HepG2 (cell line): ENCODE data around the gene STAG3. TPM values are rescaled to one million over a fixed set of nuclear protein-coding genes. Genes with fewer than 3 reads are reported as not detected.

Experiments used
- ATAC-seq: fragments of 200-7000 bp; cut with Tn5 transposase; 3 replicates; pipeline ENCODE4 v1.9.1; 2020; ENCODE audit warnings: mild to moderate bottlenecking, moderate library complexity
- BruUV-seq: library from RNA; stranded (reverse); fragments of 400-500 nt; replicated peaks from 2 replicates; lab custom pipeline; 2021; lab: Mats Ljungman, UMichigan
- CTCF ChIA-PET: fragments of 300-600 bp; formaldehyde crosslinking; extraction: SDS; loops from one replicate; lab custom pipeline; 2021; ENCODE audit warnings: low total read pairs, inconsistent platforms, low intra/inter-chr PET ratio; lab: Yijun Ruan, JAX
- POLR2A ChIA-PET: fragments of 350-600 bp; sonication (Branson Sonifier 250); formaldehyde crosslinking; loops from one replicate; lab custom pipeline; 2020; ENCODE audit warnings: antibody characterized with exemption, inconsistent platforms; lab: Yijun Ruan, JAX
- DNase-seq: peaks from one replicate; pipeline ENCODE4 v3.0.0-alpha.2; 2015; ENCODE audit warnings: low spot score
- FAIRE-seq: peaks from 3 replicates; lab custom pipeline; 2011; peaks lifted over from hg19 to GRCh38; lab: Jason Lieb, UNC
- H2AFZ ChIP-seq: one replicate; pipeline ENCODE4 v1.6.1; 2011; ENCODE audit warnings: low read length, inconsistent platforms
- H3K27ac ChIP-seq: fragments of 300-600 bp; 3 replicates; pipeline ENCODE4 v1.8.0; 2011; ENCODE audit warnings: mixed run types, mild to moderate bottlenecking, mixed read lengths, low read length, inconsistent platforms; ENCODE audit not compliant: insufficient read depth; ENCODE audit errors: extremely low read length
- H3K27me3 ChIP-seq, 2 experiments: fragments of 200-600 bp in 1 of 2; 2 replicates in 1 of 2; 3 replicates in 1 of 2; pipeline versions ENCODE4 v1.6.0 to v1.8.0; 2011; ENCODE audit warnings: low read length in 2 of 2, mild to moderate bottlenecking in 2 of 2, moderate library complexity in 2 of 2, inconsistent platforms in 1 of 2; ENCODE audit not compliant: insufficient read depth in 2 of 2, control insufficient read depth in 1 of 2
- H3K36me3 ChIP-seq, 2 experiments: fragments of 200-600 bp in 1 of 2; replicated peaks in 1 of 2; 2 replicates in 1 of 2; 3 replicates in 1 of 2; pipeline versions ENCODE4 v1.5.1 to v1.8.0; 2011; ENCODE audit warnings: low read length in 2 of 2, inconsistent platforms in 1 of 2; ENCODE audit not compliant: insufficient read depth in 2 of 2, control insufficient read depth in 1 of 2
- H3K4me1 ChIP-seq: 2 replicates; pipeline ENCODE4 v1.5.1; 2012; ENCODE audit warnings: low read length, inconsistent platforms; ENCODE audit not compliant: insufficient read depth
- H3K4me2 ChIP-seq: 2 replicates; pipeline ENCODE4 v1.6.0; 2011; ENCODE audit warnings: low read depth, low read length, inconsistent platforms
- H3K4me3 ChIP-seq, 3 experiments: fragments of 200-600 bp in 1 of 3; sonication (generic), shearing (Covaris generic) in 1 of 3; replicated peaks in 1 of 3; 2 replicates each; pipeline ENCODE4 v1.5.1; 2011 to 2016; ENCODE audit warnings: low read length in 3 of 3, inconsistent platforms in 2 of 3, low read depth in 2 of 3, mild to moderate bottlenecking in 2 of 3, control low read depth in 1 of 3, mixed read lengths in 1 of 3; ENCODE audit not compliant: insufficient read depth in 1 of 3
- H3K79me2 ChIP-seq: one replicate; pipeline ENCODE4 v1.6.1; 2011; ENCODE audit warnings: low read length, inconsistent platforms; ENCODE audit not compliant: insufficient read depth
- H3K9ac ChIP-seq: 2 replicates; pipeline ENCODE4 v1.6.0; 2011; ENCODE audit warnings: mild to moderate bottlenecking, low read depth, low read length, inconsistent platforms; ENCODE audit not compliant: insufficient read depth
- H3K9me3 ChIP-seq: 2 replicates; pipeline ENCODE4 v1.5.1; 2012; ENCODE audit warnings: mild to moderate bottlenecking, low read length
- H4K20me1 ChIP-seq: 2 replicates; pipeline ENCODE4 v1.6.0; 2011; ENCODE audit warnings: inconsistent platforms, mild to moderate bottlenecking, low read length, moderate library complexity; ENCODE audit not compliant: insufficient read depth
- CEBPG ChIP-seq: IDR thresholded peaks from 2 replicates; pipeline ENCODE4 v1.6.1; 2016
- ELF4 ChIP-seq: sonication (generic); formaldehyde crosslinking; IDR thresholded peaks from 2 replicates; pipeline ENCODE4 v1.5.0; 2020; ENCODE audit warnings: missing genetic modification reagents, mild to moderate bottlenecking, moderate library complexity, borderline replicate concordance
- SMC3 ChIP-seq: IDR thresholded peaks from 2 replicates; pipeline ENCODE4 v1.6.1; 2011; ENCODE audit warnings: low read length, improper control_type of control experiment
- STAG1 ChIP-seq: sonication (generic); formaldehyde crosslinking; IDR thresholded peaks from 2 replicates; pipeline ENCODE4 v1.4.0; 2020; ENCODE audit warnings: missing genetic modification reagents
- TOE1 ChIP-seq: sonication (generic); formaldehyde crosslinking; IDR thresholded peaks from 2 replicates; pipeline ENCODE4 v1.4.0; 2020; ENCODE audit warnings: mild to moderate bottlenecking, missing genetic modification reagents
- ZNF501 ChIP-seq: sonication (generic); formaldehyde crosslinking; IDR thresholded peaks from 2 replicates; pipeline ENCODE4 v1.5.1; 2020; ENCODE audit warnings: mild to moderate bottlenecking, moderate library complexity, missing genetic modification reagents
- ZNF766 ChIP-seq: sonication (generic); formaldehyde crosslinking; IDR thresholded peaks from 2 replicates; pipeline ENCODE4 v1.5.0; 2020; ENCODE audit warnings: missing genetic modification reagents, borderline replicate concordance
- WGBS: methylation state at CpG from one replicate; pipeline ENCODE4 v1.1.6; 2017; ENCODE audit warnings: low lambda C conversion rate; 5-methylcytosine and 5-hydroxymethylcytosine counted together
- in situ Hi-C: cut with HindIII; loops from 2 replicates; pipeline ENCODE4 v1.10.0; 2017; ENCODE audit warnings: low pct_unique_long_range_greater_than_20kb; ENCODE audit not compliant: extremely low pct_ligation_motif_present
- intact Hi-C: fragments of 100-400 bp; cut with micrococcal nuclease; formaldehyde crosslinking; loops from one replicate; pipeline ENCODE4 v1.10.0; 2022; ENCODE audit not compliant: unreplicated experiment
- polyA plus RNA-seq, 8 experiments: library from polyadenylated mRNA; depleted of rRNA in 3 of 8; stranded (reverse) in 7 of 8; unstranded in 1 of 8; fragments of >200 nt; fragmentation: Illumina TruSeq in 4 of 8; extraction: Trizol in 4 of 8; gene quantifications; 2 replicates each; pipeline versions ENCODE4 v1.2.1 to v1.2.3, GENCODE V29; 2011 to 2016; ENCODE audit warnings: low read depth in 4 of 8, missing spikeins in 1 of 8, mixed read lengths in 1 of 8; ENCODE audit not compliant: insufficient read depth in 1 of 8
- total RNA-seq, 5 experiments: library from RNA; depleted of rRNA; stranded (reverse); fragments of >200 nt; fragmentation: Illumina TruSeq; extraction: Trizol; gene quantifications; 2 replicates each; pipeline ENCODE4 v1.2.3, GENCODE V29; 2016; ENCODE audit warnings: low read depth in 1 of 5
- TF ChIP-seq, protein P1 (sequence below): sonication (generic); formaldehyde crosslinking; IDR thresholded peaks from 2 replicates; pipeline ENCODE4 v1.5.0; 2020; ENCODE audit warnings: mild to moderate bottlenecking, missing genetic modification reagents, moderate library complexity
- TF ChIP-seq, protein P2 (sequence below): sonication (generic); IDR thresholded peaks from 2 replicates; pipeline ENCODE4 v1.6.1; 2016; ENCODE audit warnings: low read depth, borderline replicate concordance
- TF ChIP-seq, protein P3 (sequence below): sonication (generic); formaldehyde crosslinking; IDR thresholded peaks from 2 replicates; pipeline ENCODE4 v1.4.0; 2020; ENCODE audit warnings: missing genetic modification reagents
- TF ChIP-seq, protein P4 (sequence below), 2 experiments: fragments of 450-650 bp in 1 of 2; sonication (generic) in 1 of 2; formaldehyde crosslinking; IDR thresholded peaks; 2 replicates each; pipeline versions ENCODE4 v1.5.0 to v1.8.0; 2020 to 2022; ENCODE audit warnings: mild to moderate bottlenecking in 1 of 2, missing genetic modification reagents in 1 of 2
- TF ChIP-seq, protein P5 (sequence below): sonication (generic); formaldehyde crosslinking; conservative IDR thresholded peaks from 2 replicates; pipeline ENCODE4 v1.8.0; 2022; ENCODE audit warnings: low read depth, missing genetic modification reagents

Gene STAG3
- total and polyA plus RNA-seq, 2 of the 13 experiments (the other 11 are each of a cell fraction or from before 2014, with no cell fraction given), result 0.09 to 0.33 TPM

DNA sequence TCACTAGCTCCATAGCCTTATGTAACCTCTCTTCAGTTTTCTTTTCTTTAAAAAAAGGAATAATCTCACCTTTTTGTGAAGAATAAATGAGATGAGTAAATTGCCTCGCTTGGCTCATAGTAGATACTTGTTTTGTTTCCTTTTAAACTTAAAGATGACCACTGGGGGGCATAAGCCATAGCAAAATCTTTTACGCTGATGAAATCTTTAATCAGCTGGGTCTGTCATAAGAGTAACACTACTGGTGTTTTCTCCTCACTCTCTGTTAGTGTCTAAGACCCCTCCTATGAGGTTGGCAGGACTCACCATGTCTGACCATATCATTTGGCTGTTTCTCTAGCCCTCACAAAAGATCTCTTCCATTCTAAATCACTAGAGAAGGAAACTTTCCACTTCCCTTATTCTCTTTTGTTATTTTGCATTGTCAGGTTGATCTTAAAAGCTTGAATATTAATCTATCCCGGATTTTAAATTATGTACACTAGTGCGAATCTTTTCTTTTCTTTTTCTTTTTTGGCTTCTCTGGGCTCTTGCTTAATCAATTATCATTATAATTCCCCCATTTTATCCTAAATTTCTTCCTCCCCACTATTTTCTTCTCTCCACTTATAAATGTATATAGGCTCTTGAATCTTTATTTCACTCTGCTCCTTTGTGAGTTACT is 12.5 kb downstream of the STAG3 start:
- no peak overlapping the region for H3K27ac ChIP-seq
- POLR2A ChIA-PET, result no interaction called here
- DNase-seq (peak; percentile 41), ATAC-seq (peak; percentile 62), FAIRE-seq (peak; percentile 50)
- H2AFZ ChIP-seq, result no peak overlapping the region
- TF ChIP-seq, protein P1, sequence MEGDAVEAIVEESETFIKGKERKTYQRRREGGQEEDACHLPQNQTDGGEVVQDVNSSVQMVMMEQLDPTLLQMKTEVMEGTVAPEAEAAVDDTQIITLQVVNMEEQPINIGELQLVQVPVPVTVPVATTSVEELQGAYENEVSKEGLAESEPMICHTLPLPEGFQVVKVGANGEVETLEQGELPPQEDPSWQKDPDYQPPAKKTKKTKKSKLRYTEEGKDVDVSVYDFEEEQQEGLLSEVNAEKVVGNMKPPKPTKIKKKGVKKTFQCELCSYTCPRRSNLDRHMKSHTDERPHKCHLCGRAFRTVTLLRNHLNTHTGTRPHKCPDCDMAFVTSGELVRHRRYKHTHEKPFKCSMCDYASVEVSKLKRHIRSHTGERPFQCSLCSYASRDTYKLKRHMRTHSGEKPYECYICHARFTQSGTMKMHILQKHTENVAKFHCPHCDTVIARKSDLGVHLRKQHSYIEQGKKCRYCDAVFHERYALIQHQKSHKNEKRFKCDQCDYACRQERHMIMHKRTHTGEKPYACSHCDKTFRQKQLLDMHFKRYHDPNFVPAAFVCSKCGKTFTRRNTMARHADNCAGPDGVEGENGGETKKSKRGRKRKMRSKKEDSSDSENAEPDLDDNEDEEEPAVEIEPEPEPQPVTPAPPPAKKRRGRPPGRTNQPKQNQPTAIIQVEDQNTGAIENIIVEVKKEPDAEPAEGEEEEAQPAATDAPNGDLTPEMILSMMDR (CRISPR knock-in tag), result peak; percentile 43
- peak; percentile 37; the same call in 1 of the 2 replicates for TF ChIP-seq SMC3
- TF ChIP-seq, protein P2, sequence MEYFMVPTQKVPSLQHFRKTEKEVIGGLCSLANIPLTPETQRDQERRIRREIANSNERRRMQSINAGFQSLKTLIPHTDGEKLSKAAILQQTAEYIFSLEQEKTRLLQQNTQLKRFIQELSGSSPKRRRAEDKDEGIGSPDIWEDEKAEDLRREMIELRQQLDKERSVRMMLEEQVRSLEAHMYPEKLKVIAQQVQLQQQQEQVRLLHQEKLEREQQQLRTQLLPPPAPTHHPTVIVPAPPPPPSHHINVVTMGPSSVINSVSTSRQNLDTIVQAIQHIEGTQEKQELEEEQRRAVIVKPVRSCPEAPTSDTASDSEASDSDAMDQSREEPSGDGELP, result peak; percentile 79
- TF ChIP-seq, protein P3, sequence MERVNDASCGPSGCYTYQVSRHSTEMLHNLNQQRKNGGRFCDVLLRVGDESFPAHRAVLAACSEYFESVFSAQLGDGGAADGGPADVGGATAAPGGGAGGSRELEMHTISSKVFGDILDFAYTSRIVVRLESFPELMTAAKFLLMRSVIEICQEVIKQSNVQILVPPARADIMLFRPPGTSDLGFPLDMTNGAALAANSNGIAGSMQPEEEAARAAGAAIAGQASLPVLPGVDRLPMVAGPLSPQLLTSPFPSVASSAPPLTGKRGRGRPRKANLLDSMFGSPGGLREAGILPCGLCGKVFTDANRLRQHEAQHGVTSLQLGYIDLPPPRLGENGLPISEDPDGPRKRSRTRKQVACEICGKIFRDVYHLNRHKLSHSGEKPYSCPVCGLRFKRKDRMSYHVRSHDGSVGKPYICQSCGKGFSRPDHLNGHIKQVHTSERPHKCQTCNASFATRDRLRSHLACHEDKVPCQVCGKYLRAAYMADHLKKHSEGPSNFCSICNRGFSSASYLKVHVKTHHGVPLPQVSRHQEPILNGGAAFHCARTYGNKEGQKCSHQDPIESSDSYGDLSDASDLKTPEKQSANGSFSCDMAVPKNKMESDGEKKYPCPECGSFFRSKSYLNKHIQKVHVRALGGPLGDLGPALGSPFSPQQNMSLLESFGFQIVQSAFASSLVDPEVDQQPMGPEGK (CRISPR knock-in tag), result no peak
- peak; percentile 49 for TF ChIP-seq CEBPG (CRISPR knock-in tag)
- no peak for TF ChIP-seq ELF4 (CRISPR knock-in tag)
- TF ChIP-seq, protein P4, sequence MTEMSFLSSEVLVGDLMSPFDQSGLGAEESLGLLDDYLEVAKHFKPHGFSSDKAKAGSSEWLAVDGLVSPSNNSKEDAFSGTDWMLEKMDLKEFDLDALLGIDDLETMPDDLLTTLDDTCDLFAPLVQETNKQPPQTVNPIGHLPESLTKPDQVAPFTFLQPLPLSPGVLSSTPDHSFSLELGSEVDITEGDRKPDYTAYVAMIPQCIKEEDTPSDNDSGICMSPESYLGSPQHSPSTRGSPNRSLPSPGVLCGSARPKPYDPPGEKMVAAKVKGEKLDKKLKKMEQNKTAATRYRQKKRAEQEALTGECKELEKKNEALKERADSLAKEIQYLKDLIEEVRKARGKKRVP (CRISPR knock-in tag; IDR thresholded peaks at IDR 0.05), result peak in 1 of 2 experiments; percentile 84; a peak in 2 of 4 replicates
- TF ChIP-seq, protein P5, sequence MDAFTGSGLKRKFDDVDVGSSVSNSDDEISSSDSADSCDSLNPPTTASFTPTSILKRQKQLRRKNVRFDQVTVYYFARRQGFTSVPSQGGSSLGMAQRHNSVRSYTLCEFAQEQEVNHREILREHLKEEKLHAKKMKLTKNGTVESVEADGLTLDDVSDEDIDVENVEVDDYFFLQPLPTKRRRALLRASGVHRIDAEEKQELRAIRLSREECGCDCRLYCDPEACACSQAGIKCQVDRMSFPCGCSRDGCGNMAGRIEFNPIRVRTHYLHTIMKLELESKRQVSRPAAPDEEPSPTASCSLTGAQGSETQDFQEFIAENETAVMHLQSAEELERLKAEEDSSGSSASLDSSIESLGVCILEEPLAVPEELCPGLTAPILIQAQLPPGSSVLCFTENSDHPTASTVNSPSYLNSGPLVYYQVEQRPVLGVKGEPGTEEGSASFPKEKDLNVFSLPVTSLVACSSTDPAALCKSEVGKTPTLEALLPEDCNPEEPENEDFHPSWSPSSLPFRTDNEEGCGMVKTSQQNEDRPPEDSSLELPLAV (CRISPR knock-in tag), result no peak
- peak; percentile 57 for TF ChIP-seq STAG1 (CRISPR knock-in tag)
- no peak for TF ChIP-seq TOE1 (CRISPR knock-in tag)
- no peak for TF ChIP-seq ZNF766 (CRISPR knock-in tag)
- TF ChIP-seq ZNF501 (CRISPR knock-in tag), result no peak
- H3K79me2 ChIP-seq, result no peaks in the 10 kb centered on the region
- WGBS, result 14% methylated on average over 4 of the region's 4 CpGs
- H3K9me3 ChIP-seq, result no peaks in the 10 kb centered on the region
- intact Hi-C loops (no loop called here), in situ Hi-C loops (no loop called here)
- no peak overlapping the region for H3K4me3 ChIP-seq
- CTCF ChIA-PET, result interaction anchor here (2.0 kb wide), 1 partner anchor 155 kb away, joined by 6 read pairs; no protein-coding TSS in a partner anchor
- peaks cover 8% of the 10 kb centered on the region; the same call in 1 of the 2 replicates for H3K4me1 ChIP-seq
- no peaks in the 10 kb centered on the region for H4K20me1 ChIP-seq
- H3K36me3 ChIP-seq, result no peaks in the 10 kb centered on the region
- H3K4me2 ChIP-seq, result no peak overlapping the region
- H3K9ac ChIP-seq, result no peak overlapping the region
- BruUV-seq, result no TSS peak
- H3K27me3 ChIP-seq, result peaks cover 1 to 4% of the 10 kb centered on the region in 2 experiments; a peak in 2 of 5 replicates
